ENCODE measurements around the gene MYO5C.

- TF ChIP-seq CTCF (IDR thresholded peaks at IDR 0.05; ENCODE audit: low read depth, low read length) = no peak
- TF ChIP-seq POLR2A (IDR thresholded peaks at IDR 0.05; ENCODE audit: extremely low read depth, insufficient read length) = no peak
- no peak for TF ChIP-seq MYC (IDR thresholded peaks at IDR 0.05; ENCODE audit: low read depth, low read length)
- TF ChIP-seq MAX (IDR thresholded peaks at IDR 0.05; ENCODE audit: low read depth, low read length) = no peak
Measured at GRCh38 chr15:52178765-52179164, 116.8 kb downstream of the MYO5C start.

All from NB4 (cell line).